ENCODE results near the gene PPP2R2D. TPM values are rescaled to one million over a fixed set of nuclear protein-coding genes. Genes with fewer than 3 reads are reported as not detected.

The PPP2R2D gene
- total and polyA plus RNA-seq, 5 donors, result 30.1 to 38.2 (median 35.4) TPM

- Histone ChIP-seq H3K27ac (ENCODE audit: low read length) (no peak overlapping the region), H3K4me1 (ENCODE audit: control insufficient read depth, insufficient read depth, low read length) (no peaks in the 10 kb centered on the region), H3K4me3 (ENCODE audit: low read length) (no peak overlapping the region), H3K27me3 (ENCODE audit: control insufficient read depth, insufficient read depth) (no peaks in the 10 kb centered on the region), H3K9me3 (ENCODE audit: control insufficient read depth, low read length) (no peaks in the 10 kb centered on the region)
- intact Hi-C loops (cut with DNase I), result no loop called here
- no peak for DNase-seq
- ATAC-seq, result no peak
- WGBS, result 86% methylated on average over 33 of the region's 33 CpGs
These were observed 43.4 kb upstream of the PPP2R2D start for GRCh38 chr10:131857156-131858117.

GRCh38 chr10:131858118-131858515 is 42.7 kb upstream of the PPP2R2D start:
- H3K4me1 ChIP-seq (ENCODE audit: control insufficient read depth, insufficient read depth, low read length), result no peaks in the 10 kb centered on the region
- 57% methylated on average over 11 of the region's 11 CpGs for WGBS
- intact Hi-C loops (cut with DNase I), result no loop called here
- DNase-seq (no peak), ATAC-seq (no peak)
- H3K9me3 ChIP-seq (ENCODE audit: control insufficient read depth, low read length), result no peaks in the 10 kb centered on the region
- no peak overlapping the region for H3K27ac ChIP-seq (ENCODE audit: low read length)
- no peaks in the 10 kb centered on the region for H3K27me3 ChIP-seq (ENCODE audit: control insufficient read depth, insufficient read depth)
- H3K4me3 ChIP-seq (ENCODE audit: low read length), result no peak overlapping the region

GRCh38 chr10:131858583-131859340 is 42.0 kb upstream of the PPP2R2D start:
- Histone ChIP-seq H3K27ac (ENCODE audit: low read length) (no peak overlapping the region), H3K9me3 (ENCODE audit: control insufficient read depth, low read length) (no peaks in the 10 kb centered on the region), H3K27me3 (ENCODE audit: control insufficient read depth, insufficient read depth) (no peaks in the 10 kb centered on the region), H3K4me1 (ENCODE audit: control insufficient read depth, insufficient read depth, low read length) (no peaks in the 10 kb centered on the region), H3K4me3 (ENCODE audit: low read length) (no peak overlapping the region)
- 88% methylated on average over 35 of the region's 35 CpGs for WGBS
- intact Hi-C loops (cut with DNase I), result no loop called here
- ATAC-seq (no peak), DNase-seq (no peak)

- no peak for ATAC-seq
- Histone ChIP-seq H3K4me3 (ENCODE audit: low read length) (no peak overlapping the region), H3K27ac (ENCODE audit: low read length) (no peak overlapping the region), H3K4me1 (ENCODE audit: control insufficient read depth, insufficient read depth, low read length) (no peaks in the 10 kb centered on the region), H3K27me3 (ENCODE audit: control insufficient read depth, insufficient read depth) (no peaks in the 10 kb centered on the region), H3K9me3 (ENCODE audit: control insufficient read depth, low read length) (no peaks in the 10 kb centered on the region)
- WGBS, result 79% methylated on average over 9 of the region's 9 CpGs
- no peak for DNase-seq
- intact Hi-C loops (cut with DNase I), result no loop called here
These were observed 41.3 kb upstream of the PPP2R2D start for GRCh38 chr10:131859341-131860020.

DNA sequence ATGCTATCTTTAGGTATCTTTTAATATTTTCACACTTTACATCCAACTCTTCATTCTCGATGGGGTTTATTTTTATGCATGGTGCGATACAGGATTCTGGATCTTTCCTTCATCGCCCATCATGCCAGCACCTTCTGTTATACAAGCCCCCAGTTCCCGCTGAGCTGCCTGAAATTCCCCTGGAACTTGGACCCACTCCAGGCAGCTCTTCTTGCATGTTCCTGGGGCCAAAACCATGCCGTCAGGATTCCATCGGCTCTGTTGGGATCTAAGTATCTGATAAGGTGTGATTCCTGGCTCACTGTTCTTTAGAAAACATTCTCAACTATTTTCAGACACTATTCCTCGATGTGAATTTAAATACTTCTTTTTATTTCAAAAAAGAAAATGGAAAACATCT is 40.5 kb upstream of the PPP2R2D start:
- H3K27ac ChIP-seq (ENCODE audit: low read length), result no peak overlapping the region
- no peak for ATAC-seq
- H3K4me1 ChIP-seq (ENCODE audit: control insufficient read depth, insufficient read depth, low read length), result no peaks in the 10 kb centered on the region
- H3K4me3 ChIP-seq (ENCODE audit: low read length), result no peak overlapping the region
- no peaks in the 10 kb centered on the region for H3K9me3 ChIP-seq (ENCODE audit: control insufficient read depth, low read length)
- no peak for DNase-seq
- intact Hi-C loops (cut with DNase I), result no loop called here
- WGBS, result 41% methylated on average over 7 of the region's 7 CpGs
- H3K27me3 ChIP-seq (ENCODE audit: control insufficient read depth, insufficient read depth), result no peaks in the 10 kb centered on the region

DNA sequence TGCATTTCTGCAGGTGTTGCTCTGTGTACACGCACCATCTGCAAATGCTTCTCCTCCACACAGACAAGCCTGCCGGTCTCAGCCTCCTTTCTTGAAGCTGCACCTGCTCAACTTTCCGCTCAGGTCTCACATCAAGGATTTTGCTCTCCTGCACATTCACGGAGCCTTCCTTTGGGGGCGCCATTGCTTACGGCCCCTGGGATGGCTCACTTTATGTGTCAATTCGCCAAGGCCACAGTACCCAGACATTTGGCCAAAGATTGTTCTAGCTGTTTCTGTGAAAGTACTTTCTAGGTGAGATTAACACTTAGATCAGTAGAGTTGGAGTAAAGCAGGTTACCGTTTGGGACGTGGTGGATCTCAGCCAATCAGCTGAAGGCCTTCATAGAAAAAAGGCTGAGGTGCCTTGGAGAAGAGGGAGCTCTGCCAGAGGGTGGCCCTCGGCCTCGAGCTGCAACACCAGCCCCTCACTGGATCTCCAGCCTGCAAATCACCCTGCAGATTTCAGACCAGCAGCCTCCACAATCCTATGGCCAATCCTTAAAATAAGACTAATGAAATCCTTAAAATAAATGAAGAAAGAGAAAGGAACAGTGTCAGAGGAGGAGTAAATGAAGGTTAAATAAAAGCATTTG is 39.9 kb upstream of the PPP2R2D start:
- Histone ChIP-seq H3K4me3 (ENCODE audit: low read length) (no peak overlapping the region), H3K27ac (ENCODE audit: low read length) (no peak overlapping the region), H3K4me1 (ENCODE audit: control insufficient read depth, insufficient read depth, low read length) (no peaks in the 10 kb centered on the region), H3K9me3 (ENCODE audit: control insufficient read depth, low read length) (no peaks in the 10 kb centered on the region), H3K27me3 (ENCODE audit: control insufficient read depth, insufficient read depth) (no peaks in the 10 kb centered on the region)
- intact Hi-C loops (cut with DNase I), result no loop called here
- ATAC-seq (no peak), DNase-seq (no peak)
- 43% methylated on average over 11 of the region's 11 CpGs for WGBS

DNA sequence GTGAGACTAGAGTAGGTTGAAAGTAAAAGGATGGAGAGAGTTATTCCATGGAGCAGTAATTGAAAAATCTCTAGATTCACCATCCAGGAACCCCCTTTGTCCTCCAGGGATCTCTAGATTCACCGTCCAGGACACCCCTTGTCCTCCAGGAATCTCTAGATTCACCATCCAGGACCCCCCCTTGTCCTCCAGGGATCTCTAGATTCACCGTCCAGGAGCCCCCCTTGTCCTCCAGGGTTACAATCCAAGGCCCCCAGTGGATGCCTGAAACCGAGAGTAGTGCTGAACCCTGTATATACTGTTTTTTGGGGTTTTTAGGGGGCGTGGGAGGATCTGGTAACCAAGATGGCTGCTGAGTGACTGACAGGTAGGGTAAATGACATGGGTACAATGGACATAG is 38.3 kb upstream of the PPP2R2D start:
- no peak overlapping the region for H3K27ac ChIP-seq (ENCODE audit: low read length)

GRCh38 chr10:131865223-131865917 is 35.4 kb upstream of the PPP2R2D start:
- 76% methylated on average over 14 of the region's 14 CpGs for WGBS
- H3K27ac ChIP-seq (ENCODE audit: low read length), result no peak overlapping the region
- H3K27me3 ChIP-seq (ENCODE audit: control insufficient read depth, insufficient read depth), result no peaks in the 10 kb centered on the region
- H3K9me3 ChIP-seq (ENCODE audit: control insufficient read depth, low read length), result no peaks in the 10 kb centered on the region
- intact Hi-C loops (cut with DNase I), result no loop called here
- no peaks in the 10 kb centered on the region for H3K4me1 ChIP-seq (ENCODE audit: control insufficient read depth, insufficient read depth, low read length)
- ATAC-seq, result no peak
- DNase-seq, result no peak
- H3K4me3 ChIP-seq (ENCODE audit: low read length), result no peak overlapping the region

More for the DNA sequence above, 38.3 kb upstream of the PPP2R2D start:
- Histone ChIP-seq H3K4me3 (ENCODE audit: low read length) (no peak overlapping the region), H3K4me1 (ENCODE audit: control insufficient read depth, insufficient read depth, low read length) (no peaks in the 10 kb centered on the region), H3K27me3 (ENCODE audit: control insufficient read depth, insufficient read depth) (no peaks in the 10 kb centered on the region), H3K9me3 (ENCODE audit: control insufficient read depth, low read length) (no peaks in the 10 kb centered on the region)
- ATAC-seq (no peak), DNase-seq (no peak)
- 77% methylated on average over 4 of the region's 4 CpGs for WGBS
- intact Hi-C loops (cut with DNase I), result no loop called here

DNA sequence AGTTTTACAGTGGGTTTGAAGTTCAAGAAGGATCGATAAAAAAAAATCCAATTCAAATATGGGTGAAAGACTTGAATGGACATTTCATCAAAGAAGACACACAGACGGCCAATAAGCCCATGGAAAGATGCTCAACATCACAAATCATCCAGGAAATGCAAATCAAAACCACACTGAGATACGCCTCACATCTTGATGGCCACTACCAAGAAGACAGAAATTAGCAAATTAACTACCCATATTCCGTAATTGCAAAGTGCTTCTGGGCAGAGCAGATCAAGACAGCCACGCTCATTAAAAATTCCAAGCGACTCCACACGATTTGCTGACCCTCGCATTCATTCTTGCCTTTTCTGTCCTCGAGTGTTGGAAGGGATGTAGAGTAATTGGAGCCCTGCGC is 34.1 kb upstream of the PPP2R2D start:
- no peak overlapping the region for H3K4me3 ChIP-seq (ENCODE audit: low read length)
- no peak for ATAC-seq
- DNase-seq, result no peak
- H3K27me3 ChIP-seq (ENCODE audit: control insufficient read depth, insufficient read depth), result no peaks in the 10 kb centered on the region
- intact Hi-C loops (cut with DNase I), result no loop called here
- 65% methylated on average over 10 of the region's 10 CpGs for WGBS
- no peaks in the 10 kb centered on the region for H3K4me1 ChIP-seq (ENCODE audit: control insufficient read depth, insufficient read depth, low read length)
- no peak overlapping the region for H3K27ac ChIP-seq (ENCODE audit: low read length)
- no peaks in the 10 kb centered on the region for H3K9me3 ChIP-seq (ENCODE audit: control insufficient read depth, low read length)

DNA sequence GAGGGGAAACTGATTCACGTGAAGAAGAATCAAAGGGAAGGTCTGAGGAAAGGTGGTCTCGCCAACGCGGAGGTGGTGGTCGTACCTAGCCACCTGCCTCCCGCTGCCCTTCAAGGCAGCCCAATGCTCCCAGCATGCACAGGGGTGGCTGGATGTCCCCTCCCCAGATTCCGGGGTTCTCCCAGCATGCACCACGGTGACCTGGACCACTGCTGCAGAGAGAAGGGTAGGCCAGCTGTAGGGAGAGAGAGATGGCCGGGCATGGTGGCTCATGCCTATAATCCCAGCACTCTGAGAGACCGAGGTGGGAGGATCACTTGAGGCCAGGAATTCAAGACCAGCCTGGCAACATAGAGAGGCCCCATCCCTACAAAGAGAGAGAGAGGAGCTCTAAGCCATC is 32.4 kb upstream of the PPP2R2D start:
- H3K27me3 ChIP-seq (ENCODE audit: control insufficient read depth, insufficient read depth), result no peaks in the 10 kb centered on the region
- no peaks in the 10 kb centered on the region for H3K9me3 ChIP-seq (ENCODE audit: control insufficient read depth, low read length)
- DNase-seq (no peak), ATAC-seq (no peak)
- no peak overlapping the region for H3K27ac ChIP-seq (ENCODE audit: low read length)
- H3K4me1 ChIP-seq (ENCODE audit: control insufficient read depth, insufficient read depth, low read length), result no peaks in the 10 kb centered on the region
- intact Hi-C loops (cut with DNase I), result no loop called here
- H3K4me3 ChIP-seq (ENCODE audit: low read length), result no peak overlapping the region
- 89% methylated on average over 10 of the region's 10 CpGs for WGBS

Data from right cardiac atrium (tissue), 5 donors.